Prostate gland (tissue), 2 donors: ENCODE data around the gene CHFR. TPM values are rescaled to one million over a fixed set of nuclear protein-coding genes. Genes with fewer than 3 reads are reported as not detected.

Experiments used
- DNase-seq: peaks from one replicate; pipeline ENCODE4 v3.0.0-alpha.2; 2019; ENCODE audit warnings: low spot score
- H3K27ac ChIP-seq, 2 donors: fragments of 200-600 bp; sonication (generic); 2 replicates each; pipeline ENCODE4 v1.5.1; 2017 to 2019
- H3K27me3 ChIP-seq: fragments of 200-600 bp; sonication (generic); replicated peaks from 2 replicates; pipeline ENCODE4 v1.5.1; 2019; ENCODE audit not compliant: insufficient read depth
- H3K36me3 ChIP-seq, 2 donors: fragments of 200-600 bp; sonication (generic); 1 replicate in 1 of 2; 2 replicates in 1 of 2; pipeline versions ENCODE4 v1.5.1 to v1.8.1; 2017 to 2019
- H3K4me1 ChIP-seq: fragments of 200-600 bp; sonication (generic); replicated peaks from 2 replicates; pipeline ENCODE4 v1.5.1; 2019
- H3K4me3 ChIP-seq, 2 donors: fragments of 200-600 bp; sonication (generic); 2 replicates each; pipeline ENCODE4 v1.5.1; 2017 to 2019
- H3K9me3 ChIP-seq: fragments of 200-600 bp; sonication (generic); 2 replicates; pipeline ENCODE4 v1.5.1; 2017
- POLR2A ChIP-seq: fragments of 450-650 bp; IDR thresholded peaks from one replicate; pipeline ENCODE4 v1.6.1; 2016; ENCODE audit warnings: antibody characterized with exemption, mild to moderate bottlenecking
- POLR2AphosphoS5 ChIP-seq: sonication (generic); formaldehyde crosslinking; IDR thresholded peaks from one replicate; pipeline ENCODE4 v1.6.1; 2017; ENCODE audit warnings: antibody characterized with exemption
- WGBS: methylation state at CpG from one replicate; pipeline ENCODE4 v1.1.5; 2018; 5-methylcytosine and 5-hydroxymethylcytosine counted together
- intact Hi-C: fragments of 100-400 bp; cut with DNase I; formaldehyde crosslinking; loops from one replicate; pipeline ENCODE4 v1.14.2; 2022
- total RNA-seq, 2 donors: library from RNA; depleted of rRNA; stranded (reverse); fragments of >200 nt; gene quantifications; one replicate each; pipeline ENCODE4 v1.1.0, GENCODE V29; 2016
- TF ChIP-seq, protein P1 (sequence below), 4 experiments: fragments of 200-600 bp in 2 of 4; fragments of 450-650 bp in 2 of 4; sonication (generic) in 2 of 4; IDR thresholded peaks; 1 replicate in 3 of 4; 2 replicates in 1 of 4; pipeline ENCODE4 v1.5.1; 2016 to 2019; ENCODE audit warnings: antibody characterized with exemption in 4 of 4, mild to moderate bottlenecking in 2 of 4, moderate library complexity in 2 of 4

CHFR gene
- total RNA-seq, 2 donors from 2014 or later: 18.7 to 52.3 TPM

- TF ChIP-seq, protein P1, sequence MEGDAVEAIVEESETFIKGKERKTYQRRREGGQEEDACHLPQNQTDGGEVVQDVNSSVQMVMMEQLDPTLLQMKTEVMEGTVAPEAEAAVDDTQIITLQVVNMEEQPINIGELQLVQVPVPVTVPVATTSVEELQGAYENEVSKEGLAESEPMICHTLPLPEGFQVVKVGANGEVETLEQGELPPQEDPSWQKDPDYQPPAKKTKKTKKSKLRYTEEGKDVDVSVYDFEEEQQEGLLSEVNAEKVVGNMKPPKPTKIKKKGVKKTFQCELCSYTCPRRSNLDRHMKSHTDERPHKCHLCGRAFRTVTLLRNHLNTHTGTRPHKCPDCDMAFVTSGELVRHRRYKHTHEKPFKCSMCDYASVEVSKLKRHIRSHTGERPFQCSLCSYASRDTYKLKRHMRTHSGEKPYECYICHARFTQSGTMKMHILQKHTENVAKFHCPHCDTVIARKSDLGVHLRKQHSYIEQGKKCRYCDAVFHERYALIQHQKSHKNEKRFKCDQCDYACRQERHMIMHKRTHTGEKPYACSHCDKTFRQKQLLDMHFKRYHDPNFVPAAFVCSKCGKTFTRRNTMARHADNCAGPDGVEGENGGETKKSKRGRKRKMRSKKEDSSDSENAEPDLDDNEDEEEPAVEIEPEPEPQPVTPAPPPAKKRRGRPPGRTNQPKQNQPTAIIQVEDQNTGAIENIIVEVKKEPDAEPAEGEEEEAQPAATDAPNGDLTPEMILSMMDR (IDR thresholded peaks at IDR 0.05): no peak
- TF ChIP-seq POLR2AphosphoS5 (no peak), POLR2A (no peak)
- peak overlapping the region; percentile 76 to 89 for H3K4me3 ChIP-seq
- H3K36me3 ChIP-seq: peaks cover 0 to 4% of the 10 kb centered on the region in 2 donors
- intact Hi-C loops: loop anchor here (5.0 kb wide), 2 partner anchors 59 to 61 kb away; partner anchors contain the start of gene CHFR
- no peaks in the 10 kb centered on the region for H3K9me3 ChIP-seq
- no peaks in the 10 kb centered on the region for H3K27me3 ChIP-seq
- DNase-seq: peak; percentile 50
- 12% methylated on average over 42 of the region's 59 CpGs for WGBS
- peaks cover 5% of the 10 kb centered on the region for H3K4me1 ChIP-seq
- H3K27ac ChIP-seq: peak overlapping the region; percentile 92 to 99
These were observed 59.4 kb downstream of the CHFR start for GRCh38 chr12:132827763-132828703.

- TF ChIP-seq, protein P1 (IDR thresholded peaks at IDR 0.05): no peak
- TF ChIP-seq POLR2AphosphoS5: no peak
- TF ChIP-seq POLR2A: no peak
- Histone ChIP-seq H3K27ac (no peak overlapping the region), H3K4me1 (peaks cover 5% of the 10 kb centered on the region), H3K27me3 (no peaks in the 10 kb centered on the region), H3K36me3 (peaks cover 0 to 4% of the 10 kb centered on the region in 2 donors), H3K9me3 (no peaks in the 10 kb centered on the region), H3K4me3 (no peak overlapping the region)
- 91% methylated on average over 16 of the region's 16 CpGs for WGBS
- DNase-seq: no peak
- intact Hi-C loops: loop anchor here (5.0 kb wide), 2 partner anchors 59 to 61 kb away; partner anchors contain the start of gene CHFR
These were observed 61.5 kb downstream of the CHFR start for GRCh38 chr12:132825861-132826260.

DNA sequence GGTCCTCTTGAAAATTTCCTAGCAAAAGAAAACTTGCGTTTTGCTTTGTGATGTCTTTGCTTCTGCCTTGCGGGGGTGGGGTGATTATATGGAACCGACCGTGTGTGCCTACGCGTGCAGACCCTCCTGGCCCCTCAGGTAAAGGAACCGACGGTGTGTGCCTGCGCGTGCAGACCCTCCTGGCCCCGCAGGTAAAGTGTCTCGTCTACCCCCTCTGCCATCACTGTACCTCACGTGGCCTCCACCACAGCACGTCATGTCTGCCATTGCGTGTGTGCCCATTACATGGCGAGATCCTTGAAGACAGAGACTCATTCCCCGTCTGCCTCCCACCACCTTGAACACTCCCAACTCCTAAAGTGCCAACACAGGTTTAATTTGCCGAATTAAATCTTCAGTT, 62.3 kb downstream of the CHFR start:
- 91% methylated on average over 18 of the region's 18 CpGs for WGBS
- DNase-seq: no peak
- H3K36me3 ChIP-seq: peaks cover 0 to 4% of the 10 kb centered on the region in 2 donors

GRCh38 chr12:132824053-132824452, 63.4 kb downstream of the CHFR start:
- Histone ChIP-seq H3K4me1 (peaks cover 5% of the 10 kb centered on the region), H3K4me3 (no peak overlapping the region), H3K27ac (no peak overlapping the region), H3K9me3 (no peaks in the 10 kb centered on the region), H3K36me3 (peaks cover 0 to 4% of the 10 kb centered on the region in 2 donors), H3K27me3 (no peaks in the 10 kb centered on the region)
- intact Hi-C loops: no loop called here
- WGBS: 81% methylated on average over 7 of the region's 7 CpGs
- no peak for DNase-seq
- TF ChIP-seq POLR2AphosphoS5 (no peak), POLR2A (no peak)
- TF ChIP-seq, protein P1 (IDR thresholded peaks at IDR 0.05): no peak

More for the DNA sequence above, 62.3 kb downstream of the CHFR start:
- no peaks in the 10 kb centered on the region for H3K27me3 ChIP-seq
- no peak overlapping the region for H3K27ac ChIP-seq
- peaks cover 5% of the 10 kb centered on the region for H3K4me1 ChIP-seq
- H3K9me3 ChIP-seq: no peaks in the 10 kb centered on the region
- intact Hi-C loops: loop anchor here (5.0 kb wide), 2 partner anchors 58 to 62 kb away; partner anchors contain the start of gene CHFR
- H3K4me3 ChIP-seq: no peak overlapping the region
- TF ChIP-seq, protein P1 (IDR thresholded peaks at IDR 0.05): no peak
- TF ChIP-seq POLR2A: no peak
- no peak for TF ChIP-seq POLR2AphosphoS5
